ENCODE measurements around the gene UNC5A.

UNC5A gene

GRCh38 chr5:176860381-176860780, 50.0 kb downstream of the UNC5A start:
- ChIA-PET POLR2A (no interaction called here), CTCF (no interaction called here)
- no peak overlapping the region for H3K27ac ChIP-seq (ENCODE audit: extremely low read depth, low read depth, low read length)
- H3K4me1 ChIP-seq (ENCODE audit: control insufficient read depth, insufficient read depth, low read length): no peaks in the 10 kb centered on the region
- no peaks in the 10 kb centered on the region for H3K9me3 ChIP-seq (ENCODE audit: control insufficient read depth, insufficient read depth, low read depth, low read length)
- no peaks in the 10 kb centered on the region for H3K36me3 ChIP-seq (ENCODE audit: control insufficient read depth in 2 of 2, insufficient read depth in 1 of 2, low read length in 2 of 2)
- TF ChIP-seq PRDM1 (tag by site-specific recombination; IDR thresholded peaks at IDR 0.05) (no peak), ZNF211 (tag by site-specific recombination; IDR thresholded peaks at IDR 0.05; ENCODE audit: low read depth) (no peak), PBX3 (CRISPR knock-in tag; IDR thresholded peaks at IDR 0.05) (no peak), ZNF580 (tag by site-specific recombination; IDR thresholded peaks at IDR 0.05) (no peak), ZNF146 (tag by site-specific recombination; IDR thresholded peaks at IDR 0.05) (no peak), ZNF837 (tag by site-specific recombination; IDR thresholded peaks at IDR 0.05) (no peak), ZNF621 (tag by site-specific recombination; IDR thresholded peaks at IDR 0.05) (no peak), ZNF335 (tag by site-specific recombination; conservative IDR thresholded peaks at IDR 0.05) (no peak), REST (tag by site-specific recombination; IDR thresholded peaks at IDR 0.05) (no peak), SP7 (tag by site-specific recombination; IDR thresholded peaks at IDR 0.05) (no peak), ZNF140 (tag by site-specific recombination; IDR thresholded peaks at IDR 0.05) (no peak), PRDM6 (tag by site-specific recombination; IDR thresholded peaks at IDR 0.05) (no peak), MYNN (tag by site-specific recombination; IDR thresholded peaks at IDR 0.05; ENCODE audit: borderline replicate concordance) (no peak), PRDM4 (tag by site-specific recombination; IDR thresholded peaks at IDR 0.05) (no peak), ZNF19 (tag by site-specific recombination; IDR thresholded peaks at IDR 0.05; ENCODE audit: low read depth) (no peak), ZBTB49 (tag by site-specific recombination; IDR thresholded peaks at IDR 0.05; ENCODE audit: low read depth) (no peak)
- H3K4me3 ChIP-seq (ENCODE audit: low read depth, low read length): no peak overlapping the region
